Activated CD4-positive, alpha-beta T cell treated with anti-CD3 and anti-CD28 coated beads for 4 hours (primary cell): Measurements from ENCODE around the gene SEZ6L.

Source experiments
- DNase-seq, 2 donors: peaks; one replicate each; pipeline ENCODE4 v3.0.0-alpha.2; 2020

The SEZ6L gene

DNA sequence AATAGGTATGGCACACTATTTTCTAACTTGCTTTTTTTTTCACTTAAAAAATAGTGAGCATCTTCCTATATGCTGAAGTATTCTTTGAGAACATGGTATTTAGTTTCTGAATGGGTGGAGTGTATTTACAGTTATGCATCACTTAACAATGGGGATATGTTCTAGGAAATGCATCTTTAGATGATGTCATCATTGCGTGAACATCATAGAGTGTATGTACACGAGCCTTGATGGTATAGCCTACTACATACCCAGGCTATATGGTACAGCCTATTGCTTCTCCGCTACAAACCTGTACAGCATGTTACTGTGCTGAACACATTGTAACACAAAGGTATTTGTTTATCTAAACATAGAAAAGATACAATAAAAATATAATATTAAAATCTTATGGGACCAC lies 135.5 kb downstream of the SEZ6L start:
- no peak for DNase-seq

DNA sequence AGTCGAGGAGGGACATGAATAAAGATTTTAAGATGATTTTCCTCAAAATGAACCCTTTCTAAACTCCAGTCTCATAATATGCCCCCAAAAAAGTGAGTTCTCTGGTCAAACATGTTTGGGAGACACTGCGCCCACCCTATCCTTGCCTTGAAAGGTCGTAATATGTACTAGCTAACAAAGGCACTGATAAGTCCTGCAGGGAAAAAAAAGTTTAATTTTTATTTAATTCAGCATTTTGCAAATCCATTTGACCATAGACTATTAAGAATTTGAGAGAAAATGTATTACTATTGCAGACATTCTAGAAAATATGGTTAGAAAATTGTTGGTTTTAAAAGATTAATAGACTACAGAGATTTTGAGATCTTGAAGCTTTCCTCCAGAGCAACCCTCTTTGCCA lies 139.2 kb downstream of the SEZ6L start:
- no peak for DNase-seq

DNA sequence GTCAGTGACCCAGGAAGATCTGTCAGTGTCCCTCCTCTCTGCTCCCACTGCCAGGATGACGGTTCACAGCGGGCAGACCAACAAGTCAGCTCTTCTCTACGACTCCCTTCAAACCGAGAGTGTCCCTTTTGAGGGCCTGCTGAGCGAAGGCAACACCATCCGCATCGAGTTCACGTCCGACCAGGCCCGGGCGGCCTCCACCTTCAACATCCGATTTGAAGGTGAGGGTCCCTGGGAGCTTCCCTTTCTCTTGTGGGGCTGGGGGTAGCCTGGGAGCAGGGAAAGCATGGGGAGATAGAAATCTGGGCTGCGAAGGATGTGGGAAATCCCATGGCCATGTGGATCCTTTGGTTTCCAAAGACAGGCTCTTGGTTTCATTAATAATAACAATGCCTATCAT lies 141.4 kb downstream of the SEZ6L start:
- DNase-seq: no peak

DNA sequence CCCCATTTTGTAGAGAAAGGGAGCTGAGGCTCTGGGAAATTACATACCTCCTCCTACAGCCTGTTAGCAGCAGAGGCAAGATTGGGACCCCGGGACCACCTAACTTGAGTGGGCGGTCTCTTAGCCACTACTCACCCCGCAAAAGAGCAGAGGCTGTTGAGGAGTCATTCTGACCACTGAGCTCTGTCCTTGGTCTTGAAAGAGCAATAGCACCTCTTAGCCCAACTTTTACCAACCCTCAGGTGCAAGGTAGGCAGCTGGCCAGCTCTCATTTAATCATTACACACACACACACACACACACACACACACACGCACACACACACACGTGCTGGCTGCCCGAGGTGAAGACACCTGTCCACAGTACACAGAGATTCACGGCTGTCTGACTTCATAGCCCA lies 144.0 kb downstream of the SEZ6L start:
- DNase-seq: no peak

DNA sequence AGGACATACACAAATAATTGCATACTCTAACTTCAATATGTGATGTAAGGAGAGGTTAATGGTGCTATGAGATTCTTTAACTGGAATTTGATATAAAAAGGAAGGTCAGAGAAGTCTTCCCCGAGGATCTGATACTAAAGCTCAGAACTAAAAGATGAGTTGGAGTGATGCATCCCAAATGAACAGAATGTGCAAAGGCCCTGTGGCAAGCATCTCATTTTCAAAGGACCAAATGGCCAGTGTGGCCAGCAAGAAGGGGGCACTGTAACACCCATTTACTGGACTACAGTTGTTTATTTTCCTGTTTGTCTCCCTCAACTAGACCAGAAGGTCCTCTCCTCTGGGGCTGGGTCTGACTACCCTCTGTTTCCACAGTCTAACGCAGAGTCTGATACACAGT lies 144.9 kb downstream of the SEZ6L start:
- no peak for DNase-seq

DNA sequence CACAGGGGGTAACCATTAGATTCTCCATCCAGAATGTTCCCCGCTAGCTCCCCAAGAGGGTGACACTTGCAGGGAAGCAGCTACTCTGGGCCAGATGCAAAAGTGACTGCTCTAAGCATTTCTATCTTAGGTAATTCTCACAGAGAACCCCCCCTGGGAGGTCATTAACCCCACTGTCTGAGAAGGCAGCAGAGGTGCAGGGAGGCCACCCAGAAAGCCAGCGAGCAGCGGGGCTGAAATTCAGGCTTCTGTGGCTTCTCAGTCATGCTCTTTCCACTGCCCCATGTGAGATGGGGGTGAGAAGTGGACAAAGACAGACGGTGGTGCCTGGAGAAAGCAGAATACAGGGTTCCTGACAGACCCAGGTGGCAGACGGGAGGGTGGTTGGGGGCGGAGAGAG lies 145.4 kb downstream of the SEZ6L start:
- DNase-seq: no peak

DNA sequence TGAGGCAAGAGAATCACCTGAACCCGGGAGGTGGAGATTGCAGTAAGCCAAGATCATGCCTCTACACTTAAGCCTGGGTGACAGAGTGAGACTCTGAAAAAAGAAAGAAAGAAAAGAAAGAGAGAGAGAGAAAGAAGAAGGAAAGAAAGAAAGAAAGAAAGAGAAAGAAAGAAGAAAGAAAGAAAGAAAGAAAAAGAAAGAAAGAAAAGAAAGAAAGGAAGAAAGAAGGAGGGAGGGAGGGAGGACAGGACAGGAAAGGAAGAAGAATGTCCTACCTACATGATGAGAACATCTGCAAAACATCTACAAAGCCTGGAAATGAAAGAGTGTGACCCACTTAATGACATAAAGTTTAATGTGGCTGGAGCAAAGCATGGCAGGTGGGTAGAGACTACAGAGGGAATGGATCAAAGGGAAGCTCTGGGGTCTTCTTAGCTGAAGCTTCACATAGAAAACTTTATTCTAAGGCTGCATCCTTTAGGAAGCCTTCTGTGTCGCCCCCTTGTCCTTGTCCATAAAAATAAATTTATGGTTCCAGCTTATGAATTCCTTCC lies 147.5 kb downstream of the SEZ6L start:
- no peak for DNase-seq

DNA sequence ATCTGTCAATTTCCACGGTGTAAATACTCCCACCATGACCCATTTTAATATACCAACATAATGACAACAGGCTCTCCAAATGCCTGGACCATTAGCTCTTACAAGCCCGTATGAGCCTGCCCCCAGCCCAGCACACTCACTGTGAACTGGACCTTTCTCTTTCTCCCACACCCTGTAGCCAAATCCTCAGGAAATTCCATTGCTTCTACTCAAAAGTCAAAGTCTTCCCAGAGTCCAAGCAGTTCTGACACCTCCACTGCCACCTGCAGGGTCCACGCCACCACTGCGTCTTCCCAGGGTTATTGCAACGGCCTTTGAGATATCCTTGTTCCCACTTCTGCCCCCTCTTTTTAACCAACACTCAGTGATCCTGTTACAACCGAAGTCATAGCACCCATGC lies 149.7 kb downstream of the SEZ6L start:
- no peak for DNase-seq

DNA sequence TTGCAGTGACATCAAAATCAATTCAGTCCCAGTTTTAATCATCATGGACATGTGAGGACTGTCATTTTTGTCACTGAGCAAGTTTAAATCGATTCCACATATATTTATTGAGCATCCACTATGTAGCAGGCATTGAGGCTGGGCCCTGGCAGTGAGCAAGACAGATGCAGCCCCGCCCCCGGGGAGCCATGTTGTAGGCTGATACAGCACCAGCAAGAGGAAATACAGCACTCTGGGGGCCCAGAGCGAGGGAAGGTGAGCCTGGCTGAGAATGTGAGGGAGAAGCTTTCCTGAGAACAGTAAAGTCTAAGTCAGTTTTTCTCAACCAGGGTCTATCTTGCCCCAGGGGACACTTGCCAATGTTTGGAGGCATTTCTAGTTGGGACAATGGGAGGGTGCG lies 151.2 kb downstream of the SEZ6L start:
- no peak for DNase-seq

DNA sequence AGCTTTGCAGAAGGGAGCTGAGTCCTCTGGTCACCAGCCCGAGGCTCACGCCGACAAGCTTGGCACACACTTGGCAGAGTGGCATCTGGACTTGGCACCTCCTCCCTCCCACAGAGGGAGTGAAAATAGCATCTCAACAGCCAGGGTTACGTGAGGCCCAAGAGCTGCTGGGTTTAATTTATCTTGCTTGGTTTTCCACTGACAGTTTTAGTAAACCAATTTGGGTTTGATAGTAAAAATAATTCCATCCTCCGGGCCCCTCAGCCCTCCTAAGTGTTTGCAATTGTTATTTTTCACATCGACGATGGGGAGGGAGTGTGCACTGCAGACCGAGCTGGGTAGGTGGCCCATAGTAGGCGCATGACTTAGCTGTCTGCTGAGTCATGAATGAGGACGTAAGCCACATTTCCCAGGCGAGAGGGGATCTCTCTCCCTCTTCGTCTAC lies 152.2 kb downstream of the SEZ6L start:
- no peak for DNase-seq

DNA sequence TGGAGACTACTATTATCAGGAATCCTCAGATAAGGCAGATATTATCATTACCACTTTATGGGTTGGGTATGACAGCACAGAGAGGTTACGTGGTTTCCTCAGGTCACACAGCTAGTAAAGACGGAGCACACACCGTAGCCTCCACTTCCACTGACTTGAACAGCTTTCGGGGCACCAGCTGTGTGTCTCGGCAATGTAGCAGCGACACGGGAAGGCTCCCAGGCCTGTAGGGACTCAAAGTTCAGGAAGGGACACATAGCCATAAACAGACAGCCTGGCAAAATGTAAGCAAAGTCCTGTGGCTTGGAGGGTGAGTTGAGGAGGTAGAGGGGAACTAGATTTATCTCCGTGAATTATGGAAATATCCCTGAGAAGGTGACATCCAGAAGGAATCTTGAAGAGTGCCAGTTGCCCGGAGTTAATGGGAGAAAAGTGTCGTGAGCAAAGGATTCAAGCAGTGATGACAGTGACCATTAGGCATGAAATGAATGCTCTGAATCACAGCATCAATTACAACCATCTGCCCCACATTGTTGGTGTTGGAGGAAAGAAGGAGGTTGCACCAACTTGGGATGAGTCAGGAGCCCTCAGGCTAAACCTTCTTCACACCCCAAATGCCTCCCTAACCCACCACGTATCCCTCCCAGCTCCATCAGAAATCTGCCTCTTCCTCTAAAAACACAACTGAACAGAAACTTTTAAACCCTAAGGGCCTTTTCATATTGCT lies 153.1 kb downstream of the SEZ6L start:
- DNase-seq: no peak

DNA sequence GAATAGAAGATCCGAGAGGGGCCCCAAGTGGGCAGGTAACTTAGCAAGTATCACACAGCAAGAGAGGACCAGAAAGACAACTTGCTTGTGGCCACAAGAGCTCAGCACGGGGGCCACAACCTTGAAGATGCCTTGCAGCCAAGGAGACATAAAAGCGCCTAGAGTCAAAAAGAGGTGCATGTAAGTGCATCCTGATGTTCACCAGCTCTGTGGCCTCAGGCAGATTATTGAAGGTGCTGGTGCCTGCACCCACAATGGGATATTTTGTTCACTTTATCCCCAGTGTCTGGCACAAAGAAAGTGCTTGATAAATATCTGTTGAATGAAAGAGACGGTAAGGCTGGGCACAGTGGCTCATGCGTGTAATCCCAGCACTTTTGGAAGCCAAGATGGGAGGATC lies 153.8 kb downstream of the SEZ6L start:
- DNase-seq: no peak

DNA sequence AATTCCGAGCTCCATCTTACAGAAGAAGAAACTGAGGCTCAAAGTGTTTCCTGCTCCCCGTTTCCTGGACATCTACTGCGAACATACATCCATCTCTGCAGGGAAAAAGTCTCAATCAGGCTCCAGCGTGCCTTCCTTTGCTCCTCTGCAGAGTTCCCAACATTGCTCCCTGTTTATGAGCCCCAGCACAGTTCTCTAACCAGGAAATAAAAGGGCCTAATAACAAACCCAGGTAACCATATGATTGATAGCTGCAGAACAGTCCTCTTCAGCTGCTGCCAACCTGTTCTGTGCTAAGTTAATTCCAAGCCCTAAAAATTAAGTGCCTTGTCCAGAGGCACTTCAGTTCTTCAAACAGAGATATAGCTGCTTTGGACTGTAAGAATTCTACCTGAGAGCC lies 154.9 kb downstream of the SEZ6L start:
- no peak for DNase-seq

DNA sequence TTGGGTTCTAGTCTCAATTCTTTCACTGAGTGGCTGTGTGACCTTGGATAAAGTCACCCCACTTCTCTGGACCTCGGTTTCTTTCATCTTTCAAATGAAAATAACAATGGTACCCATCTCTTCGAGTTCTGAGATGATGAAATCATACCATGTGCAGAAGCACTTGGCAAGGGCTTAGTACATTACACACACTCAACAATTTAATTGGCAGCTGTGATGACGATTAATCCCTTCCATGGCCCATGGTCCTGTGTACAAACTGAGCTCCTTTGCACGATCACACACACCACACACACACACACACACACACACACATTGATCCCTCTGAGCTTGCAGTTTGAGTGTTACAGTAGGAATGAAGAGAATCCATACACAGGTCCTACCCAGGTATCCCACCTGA lies 156.4 kb downstream of the SEZ6L start:
- no peak for DNase-seq

DNA sequence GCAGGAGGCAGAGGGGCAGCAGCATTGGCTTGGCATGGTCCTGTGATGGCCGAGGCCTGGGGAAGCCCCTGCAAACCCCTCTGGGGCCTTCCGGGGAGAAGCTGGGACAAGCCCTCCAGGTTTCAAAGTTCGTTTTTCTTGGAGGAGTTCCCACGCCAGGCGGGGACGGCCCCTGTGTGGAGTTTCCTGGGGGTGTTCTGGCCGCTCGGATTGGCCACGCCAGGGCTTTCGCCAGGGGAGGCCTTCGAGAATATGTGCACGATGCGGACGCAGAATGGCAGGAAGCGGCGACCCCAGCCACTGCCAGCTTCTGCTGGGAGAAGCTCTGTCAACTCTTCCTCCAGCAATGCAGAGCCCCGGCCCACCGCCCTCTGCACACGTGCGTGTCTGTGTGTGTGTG lies 157.5 kb downstream of the SEZ6L start:
- no peak for DNase-seq

DNA sequence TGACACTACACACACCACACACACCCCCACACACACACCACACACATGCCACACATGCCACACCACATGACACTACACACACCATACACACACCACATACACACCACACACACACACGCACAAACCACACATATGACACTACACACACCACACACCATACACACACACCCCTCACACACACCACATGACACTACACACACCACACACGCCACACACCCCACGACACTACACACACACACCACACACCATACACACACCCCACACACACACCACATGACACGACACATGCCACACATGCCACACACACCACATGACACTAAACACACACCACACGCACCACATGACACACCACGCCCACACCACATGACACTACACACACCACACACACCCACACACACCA lies 158.0 kb downstream of the SEZ6L start:
- no peak for DNase-seq

DNA sequence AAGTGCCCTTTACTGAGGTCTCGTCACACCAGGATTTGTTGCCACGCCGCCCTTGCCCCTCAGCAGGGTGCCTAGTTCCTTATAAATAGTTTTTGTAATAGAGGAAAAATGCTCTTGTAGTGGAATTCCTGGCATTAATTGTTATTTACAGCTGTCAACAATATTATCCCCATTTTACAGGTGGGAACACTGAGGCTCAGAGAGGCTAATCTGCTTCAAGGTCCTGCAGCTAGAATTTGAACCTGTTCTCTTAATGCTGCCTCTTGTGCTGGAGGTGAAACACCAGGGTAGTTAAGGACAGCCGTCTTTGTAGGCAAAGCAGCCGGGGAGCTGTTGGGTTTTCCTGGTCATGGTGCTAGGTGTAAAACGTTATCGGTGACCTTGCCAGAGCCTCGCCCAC lies 159.0 kb downstream of the SEZ6L start:
- DNase-seq: no peak

DNA sequence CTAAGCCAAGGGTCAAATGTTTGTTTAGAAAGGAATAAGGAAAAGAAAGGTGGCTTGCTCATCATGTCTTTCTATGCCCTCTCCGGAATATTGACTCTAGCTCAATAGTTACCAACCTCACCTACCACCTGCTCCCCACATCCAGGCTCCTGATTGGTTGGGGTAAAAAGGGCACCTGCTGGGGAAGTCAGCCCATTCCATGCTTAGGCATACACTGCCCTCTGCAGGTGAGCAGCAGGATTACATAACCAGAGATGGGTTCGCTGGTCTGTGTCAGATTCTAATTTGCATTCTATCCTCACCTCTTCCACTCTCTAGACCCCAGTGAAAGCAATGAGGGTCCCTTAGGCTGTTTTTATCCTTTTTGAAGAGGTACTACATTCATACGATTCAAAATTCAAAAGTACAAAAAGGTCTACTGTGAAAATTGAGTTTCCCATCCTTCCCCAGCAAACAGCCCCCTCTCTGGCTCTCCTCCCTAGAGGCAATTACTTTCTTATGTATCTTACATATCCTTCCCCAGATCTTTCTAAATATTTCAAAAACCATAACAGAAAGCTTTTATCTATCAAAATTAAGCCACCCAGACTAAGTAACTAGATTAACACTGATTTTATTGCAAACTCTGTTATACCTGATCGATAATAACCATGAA lies 161.8 kb downstream of the SEZ6L start:
- DNase-seq: peak; percentile 41 to 53

DNA sequence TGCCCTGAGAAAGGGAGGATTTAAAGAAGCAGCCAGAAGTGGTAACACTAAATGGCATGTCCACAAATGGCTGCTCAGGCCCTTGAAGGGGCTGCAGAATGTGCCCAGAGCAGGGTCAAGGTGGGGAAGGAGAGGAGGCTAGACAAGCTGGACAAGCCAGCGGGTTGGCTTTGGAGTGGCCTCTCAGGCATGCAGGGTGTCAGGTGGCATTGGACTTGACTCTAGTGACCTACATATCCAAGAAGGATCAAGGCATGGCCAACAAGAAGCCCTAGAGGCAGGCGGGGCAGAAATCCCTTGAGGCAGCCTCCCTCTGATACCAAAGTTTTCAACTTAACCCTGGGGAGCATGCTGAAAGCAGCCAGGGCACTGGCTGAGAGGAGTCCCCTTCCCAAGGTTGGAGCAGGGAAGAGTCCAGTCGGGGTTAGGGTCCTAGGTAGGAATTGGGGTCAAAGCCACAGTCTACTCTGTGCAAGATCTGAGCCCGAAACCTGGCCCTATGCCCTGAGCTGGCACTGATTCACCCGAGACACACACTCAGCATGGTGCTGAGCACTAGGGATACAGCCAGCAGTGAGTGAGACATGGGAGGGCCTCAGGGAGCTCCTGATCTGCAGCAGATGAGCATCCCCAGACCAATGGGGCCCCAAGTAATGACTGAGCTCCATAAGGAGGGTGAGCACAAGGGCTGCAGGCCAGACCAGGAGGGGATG lies 164.0 kb downstream of the SEZ6L start:
- DNase-seq: no peak

DNA sequence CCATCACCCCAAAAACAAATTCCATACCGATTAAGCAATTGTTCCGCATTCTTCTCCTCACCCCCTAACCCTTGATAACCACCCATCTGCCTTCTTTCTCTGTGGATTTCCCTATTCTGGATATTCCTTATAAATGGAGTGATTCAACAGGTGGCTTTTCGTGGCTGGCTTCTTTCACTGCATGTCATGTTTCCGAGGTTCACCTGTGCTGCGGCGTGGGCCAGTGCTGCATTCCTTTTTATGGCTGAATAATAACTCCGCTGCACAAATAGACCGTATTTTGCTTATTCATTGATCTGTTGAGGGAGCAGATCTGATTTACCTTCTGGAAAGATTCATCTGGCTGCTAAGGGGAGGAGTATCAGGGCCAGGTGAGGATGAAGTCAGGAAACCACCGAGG lies 165.0 kb downstream of the SEZ6L start:
- no peak for DNase-seq

DNA sequence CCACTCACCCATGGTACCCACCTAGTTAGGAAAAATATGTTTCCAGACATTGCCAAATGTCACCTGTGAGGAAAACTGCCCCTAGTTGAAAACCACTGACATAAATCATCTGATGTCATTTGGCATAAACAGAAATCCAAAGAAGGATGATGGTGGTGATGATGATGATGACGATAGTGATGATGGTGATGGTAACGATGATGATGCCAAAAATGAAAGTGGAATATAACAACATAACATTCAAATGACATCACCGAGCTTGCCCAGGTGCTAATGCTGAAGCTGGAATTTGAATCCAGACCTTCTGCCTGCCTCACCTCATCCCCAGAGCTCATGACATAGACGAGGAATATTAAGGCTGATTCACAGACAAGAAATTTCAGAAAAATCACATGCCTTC lies 167.5 kb downstream of the SEZ6L start:
- no peak for DNase-seq

DNA sequence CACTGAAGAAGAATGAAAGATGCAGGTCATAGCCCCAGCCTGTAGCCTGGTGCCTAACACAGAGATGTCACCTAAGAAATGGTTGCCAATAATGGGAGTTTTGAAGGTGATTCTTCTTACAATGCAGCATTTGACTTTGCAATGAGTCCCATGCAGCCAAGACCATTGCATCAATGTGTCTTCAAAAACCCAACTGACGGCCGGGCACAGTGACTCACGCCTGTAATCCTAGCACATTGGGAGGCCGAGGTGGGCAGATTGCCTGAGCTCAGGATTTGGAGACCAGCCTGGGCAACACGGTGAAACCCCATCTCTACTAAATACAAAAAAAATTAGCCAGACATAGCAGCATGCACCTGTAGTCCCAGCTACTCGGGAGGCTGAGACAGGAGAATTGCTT lies 170.5 kb downstream of the SEZ6L start:
- no peak for DNase-seq

DNA sequence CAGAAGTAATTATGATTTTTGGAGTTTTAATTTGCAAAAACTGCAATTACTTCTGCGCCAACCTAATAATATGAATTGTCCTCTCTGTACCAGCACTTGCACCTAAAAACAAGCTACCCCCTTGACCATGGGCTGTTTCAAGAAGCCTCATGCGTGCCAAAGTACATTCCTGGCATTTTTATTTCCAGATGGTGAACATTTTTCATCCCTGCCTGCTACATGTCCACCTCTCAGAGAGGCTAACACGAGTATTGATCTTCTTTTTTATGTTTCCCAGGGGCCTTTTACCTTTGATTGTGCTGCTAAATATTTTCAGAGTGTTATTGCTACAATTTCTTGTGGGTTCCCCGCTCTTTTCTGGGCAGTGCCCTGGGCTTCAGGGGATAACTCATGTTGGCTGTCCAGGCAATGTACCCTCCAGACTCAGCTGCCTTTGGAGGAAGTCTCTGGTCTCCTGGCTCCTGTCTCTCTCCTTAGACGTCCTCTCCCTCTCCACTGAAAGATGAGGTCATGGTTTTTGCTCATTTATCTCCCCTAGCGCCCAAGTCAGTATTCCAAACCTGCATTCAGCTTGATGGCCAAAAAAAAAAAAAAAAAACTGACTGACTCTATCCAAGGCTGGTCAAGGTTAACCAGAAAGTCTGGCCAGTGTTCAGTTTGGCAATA lies 173.6 kb downstream of the SEZ6L start:
- DNase-seq: no peak
